ENCODE data around the gene NUP205.

The NUP205 gene

GRCh38 chr7:135509839-135510591, 47.7 kb upstream of the NUP205 start, which contains the start of gene CNOT4:
CNOT4 (minus strand) TSS chr7:135510102; CDS start chr7:135438331, 71,771 bp downstream.
- Histone ChIP-seq H3K36me3 (ENCODE audit: low read depth) (peaks cover 17% of the 10 kb centered on the region), H3K27ac (ENCODE audit: poor library complexity, severe bottlenecking) (peak within 1 kb of the TSS; percentile 66), H3K9me3 (ENCODE audit: severe bottlenecking) (no peaks in the 10 kb centered on the region), H3K4me3 (ENCODE audit: severe bottlenecking) (peak within 1 kb of the TSS; percentile 82), H3K27me3 (ENCODE audit: insufficient read depth, poor library complexity, severe bottlenecking) (no peaks in the 10 kb centered on the region), H3K4me1 (ENCODE audit: insufficient read depth, poor library complexity, severe bottlenecking) (peaks cover 13% of the 10 kb centered on the region)
- peak; percentile 93 for ATAC-seq (ENCODE audit: low read depth)
- no peak for TF ChIP-seq CTCF (IDR thresholded peaks at IDR 0.05; ENCODE audit: poor library complexity, severe bottlenecking)
- DNase-seq (ENCODE audit: low spot score): peak; percentile 97

GRCh38 chr7:135510592-135511183, 47.0 kb upstream of the NUP205 start:
- ATAC-seq (ENCODE audit: low read depth) (no peak), DNase-seq (ENCODE audit: low spot score) (no peak)
- no peaks in the 10 kb centered on the region for H3K9me3 ChIP-seq (ENCODE audit: severe bottlenecking)
- peaks cover 13% of the 10 kb centered on the region for H3K4me1 ChIP-seq (ENCODE audit: insufficient read depth, poor library complexity, severe bottlenecking)
- peaks cover 15% of the 10 kb centered on the region for H3K36me3 ChIP-seq (ENCODE audit: low read depth)
- H3K27me3 ChIP-seq (ENCODE audit: insufficient read depth, poor library complexity, severe bottlenecking): no peaks in the 10 kb centered on the region
- no peak for TF ChIP-seq CTCF (IDR thresholded peaks at IDR 0.05; ENCODE audit: poor library complexity, severe bottlenecking)
- peak overlapping the region; percentile 82 for H3K4me3 ChIP-seq (ENCODE audit: severe bottlenecking)
- H3K27ac ChIP-seq (ENCODE audit: poor library complexity, severe bottlenecking): no peak overlapping the region

DNA sequence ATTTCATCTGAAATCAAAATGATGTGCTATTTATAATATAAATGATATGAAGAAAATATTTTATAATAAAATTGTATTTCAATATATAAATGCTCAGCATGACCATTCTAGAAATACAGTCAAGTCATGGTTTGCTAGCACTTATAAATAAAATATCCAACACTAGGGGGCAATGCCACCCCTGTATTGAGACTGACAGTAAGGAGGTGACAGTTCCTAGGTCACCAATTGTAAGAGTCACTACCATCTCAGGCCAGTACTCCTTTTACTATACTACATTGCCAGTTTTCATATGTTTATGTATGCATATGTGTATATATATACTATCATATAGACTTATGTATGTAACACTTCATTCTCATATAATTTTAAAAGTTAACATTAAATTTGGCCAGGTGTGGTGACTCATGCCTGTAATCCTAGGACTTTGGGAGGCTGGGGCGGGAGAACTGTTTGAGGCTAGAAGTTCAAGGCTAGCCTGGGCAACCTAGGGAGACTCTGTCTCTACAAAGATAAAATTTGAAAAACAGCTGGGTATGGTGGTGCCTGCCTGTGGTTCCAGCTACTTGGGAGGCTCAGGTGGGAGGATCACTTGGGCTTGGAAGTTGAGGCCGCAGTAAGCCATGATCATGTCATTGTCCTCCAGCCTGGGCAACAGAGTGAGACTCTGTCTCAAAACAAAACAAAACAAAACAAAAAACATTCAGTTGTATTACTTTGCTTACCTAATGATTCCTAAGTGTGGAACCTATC, 45.4 kb upstream of the NUP205 start:
- no peaks in the 10 kb centered on the region for H3K9me3 ChIP-seq (ENCODE audit: severe bottlenecking)
- H3K27me3 ChIP-seq (ENCODE audit: insufficient read depth, poor library complexity, severe bottlenecking): no peaks in the 10 kb centered on the region
- no peak overlapping the region for H3K27ac ChIP-seq (ENCODE audit: poor library complexity, severe bottlenecking)
- DNase-seq (ENCODE audit: low spot score) (no peak), ATAC-seq (ENCODE audit: low read depth) (no peak)
- no peak overlapping the region for H3K4me3 ChIP-seq (ENCODE audit: severe bottlenecking)
- H3K4me1 ChIP-seq (ENCODE audit: insufficient read depth, poor library complexity, severe bottlenecking): peaks cover 8% of the 10 kb centered on the region
- H3K36me3 ChIP-seq (ENCODE audit: low read depth): peaks cover 11% of the 10 kb centered on the region
- peak; percentile 77 for TF ChIP-seq CTCF (IDR thresholded peaks at IDR 0.05; ENCODE audit: poor library complexity, severe bottlenecking)

GRCh38 chr7:135514856-135515255, 42.9 kb upstream of the NUP205 start:
- ATAC-seq (ENCODE audit: low read depth) (no peak), DNase-seq (ENCODE audit: low spot score) (no peak)
- no peak for TF ChIP-seq CTCF (IDR thresholded peaks at IDR 0.05; ENCODE audit: poor library complexity, severe bottlenecking)
- no peaks in the 10 kb centered on the region for H3K4me1 ChIP-seq (ENCODE audit: insufficient read depth, poor library complexity, severe bottlenecking)
- no peaks in the 10 kb centered on the region for H3K27me3 ChIP-seq (ENCODE audit: insufficient read depth, poor library complexity, severe bottlenecking)
- no peak overlapping the region for H3K27ac ChIP-seq (ENCODE audit: poor library complexity, severe bottlenecking)
- no peaks in the 10 kb centered on the region for H3K9me3 ChIP-seq (ENCODE audit: severe bottlenecking)
- H3K4me3 ChIP-seq (ENCODE audit: severe bottlenecking): no peak overlapping the region
- H3K36me3 ChIP-seq (ENCODE audit: low read depth): no peaks in the 10 kb centered on the region
